Neural crest cell (in vitro differentiated cells): ENCODE data around the gene SMIM17. TPM values are rescaled to one million over a fixed set of nuclear protein-coding genes. Genes with fewer than 3 reads are reported as not detected.

Experiments
- DNase-seq: peaks from one replicate; pipeline ENCODE4 v3.0.0; 2021; ENCODE audit warnings: low read depth, mixed read lengths, low spot score
- H3K27ac Mint-ChIP-seq: one replicate; pipeline ENCODE4 v1.8.0; 2021; ENCODE audit warnings: mild to moderate bottlenecking, mixed read lengths; ENCODE audit not compliant: unreplicated experiment
- H3K27me3 Mint-ChIP-seq: 2 replicates; pipeline ENCODE4 v1.8.0; 2021; ENCODE audit warnings: low read depth, mild to moderate bottlenecking, mixed read lengths
- H3K36me3 Mint-ChIP-seq: 2 replicates; pipeline ENCODE4 v1.8.0; 2021; ENCODE audit warnings: low read depth, mild to moderate bottlenecking, mixed read lengths
- H3K4me1 Mint-ChIP-seq: 2 replicates; pipeline ENCODE4 v1.8.0; 2021; ENCODE audit warnings: mixed read lengths
- H3K4me3 Mint-ChIP-seq: one replicate; pipeline ENCODE4 v1.8.0; 2021; ENCODE audit warnings: mild to moderate bottlenecking, mixed read lengths
- H3K9me3 Mint-ChIP-seq: 2 replicates; pipeline ENCODE4 v1.8.0; 2021; ENCODE audit warnings: mixed read lengths
- total RNA-seq: library from RNA; stranded (reverse); gene quantifications from 2 replicates; pipeline ENCODE4 v1.2.1, GENCODE V29; 2021
- TF ChIP-seq, protein P1 (sequence below): fragments of 200-600 bp; sonication (generic); conservative IDR thresholded peaks from 2 replicates; pipeline ENCODE4 v1.5.0; 2021; ENCODE audit warnings: antibody characterized with exemption, mild to moderate bottlenecking

Gene SMIM17
- total RNA-seq, 1 donor from 2014 or later, result 0.89 TPM

- Mint-ChIP-seq H3K9me3 (peaks cover 47% of the 10 kb centered on the region), H3K36me3 (peaks cover 91% of the 10 kb centered on the region), H3K27ac (no peak overlapping the region), H3K27me3 (no peaks in the 10 kb centered on the region), H3K4me3 (no peak overlapping the region), H3K4me1 (no peaks in the 10 kb centered on the region)
- TF ChIP-seq, protein P1, sequence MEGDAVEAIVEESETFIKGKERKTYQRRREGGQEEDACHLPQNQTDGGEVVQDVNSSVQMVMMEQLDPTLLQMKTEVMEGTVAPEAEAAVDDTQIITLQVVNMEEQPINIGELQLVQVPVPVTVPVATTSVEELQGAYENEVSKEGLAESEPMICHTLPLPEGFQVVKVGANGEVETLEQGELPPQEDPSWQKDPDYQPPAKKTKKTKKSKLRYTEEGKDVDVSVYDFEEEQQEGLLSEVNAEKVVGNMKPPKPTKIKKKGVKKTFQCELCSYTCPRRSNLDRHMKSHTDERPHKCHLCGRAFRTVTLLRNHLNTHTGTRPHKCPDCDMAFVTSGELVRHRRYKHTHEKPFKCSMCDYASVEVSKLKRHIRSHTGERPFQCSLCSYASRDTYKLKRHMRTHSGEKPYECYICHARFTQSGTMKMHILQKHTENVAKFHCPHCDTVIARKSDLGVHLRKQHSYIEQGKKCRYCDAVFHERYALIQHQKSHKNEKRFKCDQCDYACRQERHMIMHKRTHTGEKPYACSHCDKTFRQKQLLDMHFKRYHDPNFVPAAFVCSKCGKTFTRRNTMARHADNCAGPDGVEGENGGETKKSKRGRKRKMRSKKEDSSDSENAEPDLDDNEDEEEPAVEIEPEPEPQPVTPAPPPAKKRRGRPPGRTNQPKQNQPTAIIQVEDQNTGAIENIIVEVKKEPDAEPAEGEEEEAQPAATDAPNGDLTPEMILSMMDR, result no peak
- DNase-seq, result no peak
Measured at GRCh38 chr19:56612737-56613136, 30.2 kb upstream of the SMIM17 start.

DNA sequence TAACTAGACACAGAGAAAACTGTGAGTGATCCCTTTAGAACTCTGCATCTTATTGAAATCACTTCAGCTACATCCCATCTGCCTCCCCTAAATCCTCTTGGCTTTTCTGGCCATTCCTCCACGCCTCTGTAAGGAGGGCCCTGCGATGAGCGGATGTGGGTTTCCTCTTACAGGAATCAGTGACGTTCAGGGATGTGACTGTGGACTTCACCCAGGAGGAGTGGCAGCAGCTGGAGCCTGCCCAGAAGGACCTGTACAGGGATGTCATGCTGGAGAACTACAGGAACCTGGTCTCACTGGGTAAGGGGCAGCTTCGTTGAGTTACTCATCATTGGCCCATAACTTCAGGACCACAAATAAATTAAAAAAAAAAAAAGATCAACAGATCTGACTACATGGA is 29.3 kb upstream of the SMIM17 start:
- no peak for DNase-seq
- TF ChIP-seq, protein P1, result no peak
- Mint-ChIP-seq H3K4me1 (no peaks in the 10 kb centered on the region), H3K9me3 (peaks cover 44% of the 10 kb centered on the region), H3K4me3 (no peak overlapping the region), H3K27me3 (no peaks in the 10 kb centered on the region), H3K27ac (no peak overlapping the region), H3K36me3 (peaks cover 90% of the 10 kb centered on the region)

DNA sequence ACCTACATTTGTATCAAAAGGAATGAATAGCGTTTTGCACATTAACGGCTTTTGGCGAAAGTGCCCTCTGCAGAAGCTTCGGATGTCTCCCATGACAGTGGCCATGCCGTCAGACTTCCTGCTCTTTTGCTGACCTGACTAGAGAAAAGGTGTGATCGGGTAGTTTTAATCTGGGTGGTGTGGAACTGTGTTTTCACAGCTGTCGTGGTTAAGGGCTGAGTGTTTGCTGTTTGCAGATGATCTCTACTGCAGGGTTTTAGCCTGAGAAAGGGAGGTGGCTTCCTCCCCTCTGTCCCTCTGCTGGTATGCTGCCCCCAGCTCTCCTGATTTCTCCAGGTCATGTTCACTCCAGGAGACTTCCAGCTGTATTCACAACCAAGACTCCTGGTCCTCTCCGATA is 25.4 kb upstream of the SMIM17 start:
- peaks cover 91% of the 10 kb centered on the region for H3K36me3 Mint-ChIP-seq
- TF ChIP-seq, protein P1, result no peak
- peaks cover 33% of the 10 kb centered on the region for H3K9me3 Mint-ChIP-seq
- no peak for DNase-seq
- H3K4me1 Mint-ChIP-seq, result no peaks in the 10 kb centered on the region
- no peaks in the 10 kb centered on the region for H3K27me3 Mint-ChIP-seq
- H3K27ac Mint-ChIP-seq, result no peak overlapping the region
- no peak overlapping the region for H3K4me3 Mint-ChIP-seq

DNA sequence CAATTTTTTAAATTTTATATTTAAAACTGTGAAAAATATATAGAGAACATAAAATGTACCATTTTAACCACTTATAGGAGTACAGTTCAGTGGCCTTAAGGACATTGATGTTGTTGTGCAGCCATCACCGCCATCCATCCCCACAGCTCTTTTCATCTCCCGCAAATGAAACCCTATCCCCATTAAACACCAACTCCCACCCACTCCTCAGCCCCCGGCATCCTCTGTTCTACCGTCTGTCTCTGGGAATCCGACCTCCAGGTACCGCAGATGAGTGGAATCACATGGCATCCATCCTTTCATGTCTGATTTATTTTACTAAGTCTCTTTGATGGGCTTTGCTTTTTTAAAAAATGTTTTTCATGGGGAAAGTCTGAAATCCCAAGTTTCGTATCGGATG is 23.8 kb upstream of the SMIM17 start:
- Mint-ChIP-seq H3K27me3 (no peaks in the 10 kb centered on the region), H3K4me3 (no peak overlapping the region), H3K36me3 (peaks cover 91% of the 10 kb centered on the region), H3K9me3 (peaks cover 25% of the 10 kb centered on the region), H3K4me1 (no peaks in the 10 kb centered on the region), H3K27ac (no peak overlapping the region)
- DNase-seq, result no peak
- TF ChIP-seq, protein P1, result no peak

GRCh38 chr19:56622374-56622773 is 20.6 kb upstream of the SMIM17 start:
- no peak overlapping the region for H3K27ac Mint-ChIP-seq
- H3K4me1 Mint-ChIP-seq, result no peaks in the 10 kb centered on the region
- H3K9me3 Mint-ChIP-seq, result peaks cover 15% of the 10 kb centered on the region
- H3K4me3 Mint-ChIP-seq, result no peak overlapping the region
- TF ChIP-seq, protein P1, result no peak
- H3K27me3 Mint-ChIP-seq, result no peaks in the 10 kb centered on the region
- peaks cover 81% of the 10 kb centered on the region for H3K36me3 Mint-ChIP-seq
- DNase-seq, result no peak

- DNase-seq, result no peak
- H3K27me3 Mint-ChIP-seq, result no peaks in the 10 kb centered on the region
- H3K9me3 Mint-ChIP-seq, result peaks cover 11% of the 10 kb centered on the region
- no peak overlapping the region for H3K27ac Mint-ChIP-seq
- H3K36me3 Mint-ChIP-seq, result peaks cover 79% of the 10 kb centered on the region
- TF ChIP-seq, protein P1, result no peak
- H3K4me3 Mint-ChIP-seq, result no peak overlapping the region
- no peaks in the 10 kb centered on the region for H3K4me1 Mint-ChIP-seq
Measured at GRCh38 chr19:56623006-56623405, 20.0 kb upstream of the SMIM17 start.
